Measurements from ENCODE around the gene PTRH2. TPM values are rescaled to one million over a fixed set of nuclear protein-coding genes. Genes with fewer than 3 reads are reported as not detected.
A peak's percentile ranks its signal among the peaks of the same experiment; 100 is the strongest.

The PTRH2 gene
- total RNA-seq, 1 donor from 2014 or later = 18.0 TPM

DNA sequence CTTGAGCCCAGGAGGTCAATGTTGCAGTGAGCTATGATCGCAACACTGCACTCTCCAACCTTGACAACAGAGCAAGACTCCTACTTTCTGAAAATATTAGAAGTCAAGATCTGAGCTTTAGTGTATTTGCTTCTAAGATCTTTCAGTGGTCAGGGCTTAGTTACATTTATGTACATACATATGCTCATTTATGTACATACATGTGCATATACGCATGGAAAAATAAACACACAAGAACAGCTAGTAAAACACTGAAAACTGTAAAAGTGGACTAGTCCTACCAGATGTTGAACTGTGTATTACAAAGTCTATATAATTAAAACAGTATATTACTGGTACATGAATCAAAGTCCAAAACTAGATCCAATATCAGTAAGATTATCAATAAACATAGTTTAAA is 28.3 kb downstream of the PTRH2 start:
- DNase-seq (ENCODE audit: low spot score) = no peak
- H3K27me3 Mint-ChIP-seq (ENCODE audit: low read depth) = no peaks in the 10 kb centered on the region
- no peaks in the 10 kb centered on the region for H3K9me3 Mint-ChIP-seq (ENCODE audit: low read depth)
- no peak overlapping the region for H3K4me3 Mint-ChIP-seq (ENCODE audit: unreplicated experiment)
- H3K4me1 Mint-ChIP-seq (ENCODE audit: low read depth) = peaks cover 8% of the 10 kb centered on the region
- no peak overlapping the region for H3K27ac Mint-ChIP-seq (ENCODE audit: unreplicated experiment)
- no peak for TF ChIP-seq CTCF (IDR thresholded peaks at IDR 0.05)
- H3K36me3 Mint-ChIP-seq (ENCODE audit: low read depth) = peaks cover 43% of the 10 kb centered on the region

DNA sequence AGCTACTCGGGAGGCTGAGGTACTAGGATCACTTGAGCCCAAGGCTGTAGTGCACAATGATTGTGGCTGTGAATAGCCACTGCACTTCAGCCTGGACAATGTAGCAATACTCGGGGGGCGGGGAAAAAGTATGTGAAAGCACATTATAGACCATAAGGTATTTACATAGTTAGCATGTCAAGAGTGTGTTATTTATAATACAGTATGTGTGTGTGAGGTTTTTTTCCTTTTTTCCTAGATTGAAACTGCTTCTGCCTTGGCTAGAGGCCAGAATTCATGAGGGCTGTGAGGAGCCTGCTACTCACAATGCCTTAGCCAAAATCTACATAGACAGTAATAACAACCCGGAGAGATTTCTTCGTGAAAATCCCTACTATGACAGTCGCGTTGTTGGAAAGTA is 30.5 kb downstream of the PTRH2 start:
- Mint-ChIP-seq H3K36me3 (ENCODE audit: low read depth) (peaks cover 34% of the 10 kb centered on the region), H3K4me1 (ENCODE audit: low read depth) (peaks cover 9% of the 10 kb centered on the region), H3K27ac (ENCODE audit: unreplicated experiment) (peak overlapping the region; percentile 45), H3K27me3 (ENCODE audit: low read depth) (no peaks in the 10 kb centered on the region), H3K4me3 (ENCODE audit: unreplicated experiment) (no peak overlapping the region), H3K9me3 (ENCODE audit: low read depth) (no peaks in the 10 kb centered on the region)
- DNase-seq (ENCODE audit: low spot score) = no peak
- TF ChIP-seq CTCF (IDR thresholded peaks at IDR 0.05) = no peak

- H3K27ac Mint-ChIP-seq (ENCODE audit: unreplicated experiment) = no peak overlapping the region
- no peak overlapping the region for H3K4me3 Mint-ChIP-seq (ENCODE audit: unreplicated experiment)
- peaks cover 14% of the 10 kb centered on the region for H3K4me1 Mint-ChIP-seq (ENCODE audit: low read depth)
- no peak for TF ChIP-seq CTCF (IDR thresholded peaks at IDR 0.05)
- H3K36me3 Mint-ChIP-seq (ENCODE audit: low read depth) = peaks cover 28% of the 10 kb centered on the region
- H3K27me3 Mint-ChIP-seq (ENCODE audit: low read depth) = no peaks in the 10 kb centered on the region
- DNase-seq (ENCODE audit: low spot score) = no peak
- no peaks in the 10 kb centered on the region for H3K9me3 Mint-ChIP-seq (ENCODE audit: low read depth)
Observed at GRCh38 chr17:59675231-59675630, 32.0 kb downstream of the PTRH2 start.

- Mint-ChIP-seq H3K27me3 (ENCODE audit: low read depth) (no peaks in the 10 kb centered on the region), H3K4me1 (ENCODE audit: low read depth) (peaks cover 36% of the 10 kb centered on the region), H3K27ac (ENCODE audit: unreplicated experiment) (peak overlapping the region; percentile 13), H3K4me3 (ENCODE audit: unreplicated experiment) (no peak overlapping the region), H3K36me3 (ENCODE audit: low read depth) (peaks cover 18% of the 10 kb centered on the region), H3K9me3 (ENCODE audit: low read depth) (no peaks in the 10 kb centered on the region)
- TF ChIP-seq CTCF (IDR thresholded peaks at IDR 0.05) = no peak
- no peak for DNase-seq (ENCODE audit: low spot score)
Observed at GRCh38 chr17:59671386-59671785, 35.8 kb downstream of the PTRH2 start.

- no peak for TF ChIP-seq CTCF (IDR thresholded peaks at IDR 0.05)
- Mint-ChIP-seq H3K9me3 (ENCODE audit: low read depth) (no peaks in the 10 kb centered on the region), H3K36me3 (ENCODE audit: low read depth) (peaks cover 18% of the 10 kb centered on the region), H3K4me1 (ENCODE audit: low read depth) (peaks cover 36% of the 10 kb centered on the region), H3K27ac (ENCODE audit: unreplicated experiment) (peak overlapping the region; percentile 75), H3K27me3 (ENCODE audit: low read depth) (no peaks in the 10 kb centered on the region), H3K4me3 (ENCODE audit: unreplicated experiment) (no peak overlapping the region)
- DNase-seq (ENCODE audit: low spot score) = no peak
Observed at GRCh38 chr17:59669944-59670343, 37.3 kb downstream of the PTRH2 start.
